Measurements from ENCODE around the gene LMF1.

- TF ChIP-seq, protein P1, sequence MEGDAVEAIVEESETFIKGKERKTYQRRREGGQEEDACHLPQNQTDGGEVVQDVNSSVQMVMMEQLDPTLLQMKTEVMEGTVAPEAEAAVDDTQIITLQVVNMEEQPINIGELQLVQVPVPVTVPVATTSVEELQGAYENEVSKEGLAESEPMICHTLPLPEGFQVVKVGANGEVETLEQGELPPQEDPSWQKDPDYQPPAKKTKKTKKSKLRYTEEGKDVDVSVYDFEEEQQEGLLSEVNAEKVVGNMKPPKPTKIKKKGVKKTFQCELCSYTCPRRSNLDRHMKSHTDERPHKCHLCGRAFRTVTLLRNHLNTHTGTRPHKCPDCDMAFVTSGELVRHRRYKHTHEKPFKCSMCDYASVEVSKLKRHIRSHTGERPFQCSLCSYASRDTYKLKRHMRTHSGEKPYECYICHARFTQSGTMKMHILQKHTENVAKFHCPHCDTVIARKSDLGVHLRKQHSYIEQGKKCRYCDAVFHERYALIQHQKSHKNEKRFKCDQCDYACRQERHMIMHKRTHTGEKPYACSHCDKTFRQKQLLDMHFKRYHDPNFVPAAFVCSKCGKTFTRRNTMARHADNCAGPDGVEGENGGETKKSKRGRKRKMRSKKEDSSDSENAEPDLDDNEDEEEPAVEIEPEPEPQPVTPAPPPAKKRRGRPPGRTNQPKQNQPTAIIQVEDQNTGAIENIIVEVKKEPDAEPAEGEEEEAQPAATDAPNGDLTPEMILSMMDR (IDR thresholded peaks at IDR 0.05) = no peak
- no peak for TF ChIP-seq POLR2A (IDR thresholded peaks at IDR 0.05)
Observed at GRCh38 chr16:959232-960040, 11.3 kb downstream of the LMF1 start.
